ENCODE measurements around the gene PDXK. TPM values are rescaled to one million over a fixed set of nuclear protein-coding genes. Genes with fewer than 3 reads are reported as not detected.

PDXK gene
- total RNA-seq, 1 experiment from 2014 or later = 78.8 TPM

- H3K27me3 ChIP-seq (replicated peaks) = no peaks in the 10 kb centered on the region
- H3K4me3 ChIP-seq = no peak overlapping the region
- no peaks in the 10 kb centered on the region for H3K9me3 ChIP-seq (replicated peaks)
- peaks cover 29% of the 10 kb centered on the region for H3K36me3 ChIP-seq
- no peak for DNase-seq (ENCODE audit: low read depth in 1 of 2, low spot score in 2 of 2)
- peaks cover 24% of the 10 kb centered on the region for H3K4me1 ChIP-seq (replicated peaks)
- H3K27ac ChIP-seq = no peak overlapping the region
These were observed 53.5 kb downstream of the PDXK start for GRCh38 chr21:43772425-43772821.

- Histone ChIP-seq H3K36me3 (peaks cover 29% of the 10 kb centered on the region), H3K27ac (no peak overlapping the region), H3K27me3 (replicated peaks) (no peaks in the 10 kb centered on the region), H3K4me1 (replicated peaks) (peaks cover 10% of the 10 kb centered on the region), H3K9me3 (replicated peaks) (no peaks in the 10 kb centered on the region), H3K4me3 (no peak overlapping the region)
- DNase-seq (ENCODE audit: low read depth in 1 of 2, low spot score in 2 of 2) = no peak
These were observed 55.2 kb downstream of the PDXK start for GRCh38 chr21:43774163-43774562.

- DNase-seq (ENCODE audit: low read depth in 1 of 2, low spot score in 2 of 2) = no peak
- H3K4me3 ChIP-seq = peak overlapping the region; percentile 94
- no peaks in the 10 kb centered on the region for H3K27me3 ChIP-seq (replicated peaks)
- no peaks in the 10 kb centered on the region for H3K9me3 ChIP-seq (replicated peaks)
- H3K27ac ChIP-seq = no peak overlapping the region
- H3K4me1 ChIP-seq (replicated peaks) = peaks cover 10% of the 10 kb centered on the region
- H3K36me3 ChIP-seq = peaks cover 29% of the 10 kb centered on the region
These were observed 56.3 kb downstream of the PDXK start for GRCh38 chr21:43775190-43775589.

GRCh38 chr21:43775795-43776430, 57.0 kb downstream of the PDXK start, which contains the start of gene CSTB:
Gene CSTB (minus strand): TSS chr21:43776308. CDS start chr21:43776269, 39 bp downstream.
- Histone ChIP-seq H3K27ac (peak within 1 kb of the TSS; percentile 88), H3K4me3 (peak within 1 kb of the TSS; percentile 94), H3K27me3 (replicated peaks) (no peaks in the 10 kb centered on the region), H3K4me1 (replicated peaks) (peaks cover 10% of the 10 kb centered on the region), H3K36me3 (peaks cover 29% of the 10 kb centered on the region), H3K9me3 (replicated peaks) (no peaks in the 10 kb centered on the region)
- DNase-seq (ENCODE audit: low read depth in 1 of 2, low spot score in 2 of 2) = peak; percentile 83 to 84

- H3K27ac ChIP-seq = no peak overlapping the region
- H3K4me1 ChIP-seq (replicated peaks) = peaks cover 10% of the 10 kb centered on the region
- H3K27me3 ChIP-seq (replicated peaks) = no peaks in the 10 kb centered on the region
- H3K9me3 ChIP-seq (replicated peaks) = no peaks in the 10 kb centered on the region
- peaks cover 27% of the 10 kb centered on the region for H3K36me3 ChIP-seq
- H3K4me3 ChIP-seq = no peak overlapping the region
- DNase-seq (ENCODE audit: low read depth in 1 of 2, low spot score in 2 of 2) = no peak
These were observed 59.0 kb downstream of the PDXK start for GRCh38 chr21:43777953-43778352.

GRCh38 chr21:43778469-43779335, 59.8 kb downstream of the PDXK start:
- Histone ChIP-seq H3K27me3 (replicated peaks) (no peaks in the 10 kb centered on the region), H3K36me3 (peaks cover 20% of the 10 kb centered on the region), H3K4me1 (replicated peaks) (peaks cover 10% of the 10 kb centered on the region), H3K4me3 (no peak overlapping the region), H3K9me3 (replicated peaks) (no peaks in the 10 kb centered on the region), H3K27ac (no peak overlapping the region)
- DNase-seq (ENCODE audit: low read depth in 1 of 2, low spot score in 2 of 2) = no peak

- DNase-seq (ENCODE audit: low read depth in 1 of 2, low spot score in 2 of 2) = no peak
- Histone ChIP-seq H3K9me3 (replicated peaks) (no peaks in the 10 kb centered on the region), H3K36me3 (peaks cover 10% of the 10 kb centered on the region), H3K4me3 (no peak overlapping the region), H3K27ac (no peak overlapping the region), H3K27me3 (replicated peaks) (no peaks in the 10 kb centered on the region), H3K4me1 (replicated peaks) (peaks cover 9% of the 10 kb centered on the region)
These were observed 60.7 kb downstream of the PDXK start for GRCh38 chr21:43779660-43780059.

- Histone ChIP-seq H3K4me1 (replicated peaks) (no peaks in the 10 kb centered on the region; the same call in 1 of the 2 replicates), H3K36me3 (no peaks in the 10 kb centered on the region), H3K27ac (no peak overlapping the region), H3K4me3 (no peak overlapping the region), H3K27me3 (replicated peaks) (no peaks in the 10 kb centered on the region), H3K9me3 (replicated peaks) (no peaks in the 10 kb centered on the region)
- no peak for DNase-seq (ENCODE audit: low read depth in 1 of 2, low spot score in 2 of 2)
These were observed 62.9 kb downstream of the PDXK start for GRCh38 chr21:43781846-43782245.

GRCh38 chr21:43782431-43783097, 63.6 kb downstream of the PDXK start:
- Histone ChIP-seq H3K4me1 (replicated peaks) (no peaks in the 10 kb centered on the region; the same call in 1 of the 2 replicates), H3K9me3 (replicated peaks) (no peaks in the 10 kb centered on the region), H3K27ac (no peak overlapping the region), H3K27me3 (replicated peaks) (no peaks in the 10 kb centered on the region), H3K4me3 (no peak overlapping the region), H3K36me3 (no peaks in the 10 kb centered on the region)
- no peak for DNase-seq (ENCODE audit: low read depth in 1 of 2, low spot score in 2 of 2)

GRCh38 chr21:43783098-43783700, 64.3 kb downstream of the PDXK start:
- DNase-seq (ENCODE audit: low read depth in 1 of 2, low spot score in 2 of 2) = no peak
- Histone ChIP-seq H3K9me3 (replicated peaks) (no peaks in the 10 kb centered on the region), H3K36me3 (no peaks in the 10 kb centered on the region), H3K4me1 (replicated peaks) (no peaks in the 10 kb centered on the region; the same call in 1 of the 2 replicates), H3K27ac (no peak overlapping the region), H3K27me3 (replicated peaks) (no peaks in the 10 kb centered on the region), H3K4me3 (no peak overlapping the region)

GRCh38 chr21:43785134-43785533, 66.2 kb downstream of the PDXK start:
- H3K4me1 ChIP-seq (replicated peaks) = peaks cover under 1% of the 10 kb centered on the region

GRCh38 chr21:43786300-43786806, 67.4 kb downstream of the PDXK start:
- Histone ChIP-seq H3K36me3 (peaks cover 13% of the 10 kb centered on the region), H3K27me3 (replicated peaks) (no peaks in the 10 kb centered on the region), H3K9me3 (replicated peaks) (no peaks in the 10 kb centered on the region), H3K4me1 (replicated peaks) (peaks cover 7% of the 10 kb centered on the region), H3K4me3 (no peak overlapping the region), H3K27ac (no peak overlapping the region)
- DNase-seq (ENCODE audit: low read depth in 1 of 2, low spot score in 2 of 2) = no peak

More at GRCh38 chr21:43785134-43785533, 66.2 kb downstream of the PDXK start:
- Histone ChIP-seq H3K9me3 (replicated peaks) (no peaks in the 10 kb centered on the region), H3K27me3 (replicated peaks) (no peaks in the 10 kb centered on the region), H3K36me3 (peaks cover 5% of the 10 kb centered on the region), H3K4me3 (no peak overlapping the region), H3K27ac (no peak overlapping the region)
- no peak for DNase-seq (ENCODE audit: low read depth in 1 of 2, low spot score in 2 of 2)

- no peak for DNase-seq (ENCODE audit: low read depth in 1 of 2, low spot score in 2 of 2)
- no peaks in the 10 kb centered on the region for H3K9me3 ChIP-seq (replicated peaks)
- H3K36me3 ChIP-seq = peaks cover 19% of the 10 kb centered on the region
- H3K27ac ChIP-seq = no peak overlapping the region
- H3K4me3 ChIP-seq = no peak overlapping the region
- H3K4me1 ChIP-seq (replicated peaks) = peaks cover 7% of the 10 kb centered on the region
- H3K27me3 ChIP-seq (replicated peaks) = no peaks in the 10 kb centered on the region
These were observed 68.0 kb downstream of the PDXK start for GRCh38 chr21:43786807-43787440.
